ENCODE data around the gene SLC2A13.

GRCh38 chr12:39852346-39852745 is 253.5 kb downstream of the SLC2A13 start:
- TF ChIP-seq CTCF (IDR thresholded peaks at IDR 0.05 in 4 of 5, conservative IDR thresholded peaks at IDR 0.05 in 1 of 5) (no peak), POLR2A (IDR thresholded peaks at IDR 0.05) (no peak)
